ENCODE measurements around the gene KRT9.
"Not testable (repeated sequence)": the region's sequence is repeated elsewhere in the genome, so short reads cannot be mapped to it uniquely, and the experiment has no call there.

KRT9 gene

GRCh38 chr17:41571561-41572434 is at the start of gene KRT9:
Gene KRT9, minus strand, starts transcription at chr17:41572059. Its CDS starts 67 bp downstream, at chr17:41571992.
- no peak for DNase-seq (ENCODE audit: low read depth)

GRCh38 chr17:41621435-41621817 is 49.6 kb upstream of the KRT9 start:
- not testable (repeated sequence) for DNase-seq (ENCODE audit: low read depth)

GRCh38 chr17:41620583-41621434 is 49.0 kb upstream of the KRT9 start:
- no peak for DNase-seq (ENCODE audit: low read depth)

GRCh38 chr17:41619927-41620582 is 48.2 kb upstream of the KRT9 start:
- DNase-seq (ENCODE audit: low read depth): not testable (repeated sequence)

GRCh38 chr17:41619036-41619926 is 47.4 kb upstream of the KRT9 start:
- DNase-seq (ENCODE audit: low read depth): no peak

GRCh38 chr17:41618341-41619035 is 46.6 kb upstream of the KRT9 start:
- DNase-seq (ENCODE audit: low read depth): no peak

GRCh38 chr17:41617698-41618097 is 45.8 kb upstream of the KRT9 start:
- DNase-seq (ENCODE audit: low read depth): no peak

- no peak for DNase-seq (ENCODE audit: low read depth)
Observed at GRCh38 chr17:41617136-41617535, 45.3 kb upstream of the KRT9 start.

GRCh38 chr17:41616486-41616885 is 44.6 kb upstream of the KRT9 start:
- not testable (repeated sequence) for DNase-seq (ENCODE audit: low read depth)

GRCh38 chr17:41615454-41615853 is 43.6 kb upstream of the KRT9 start:
- no peak for DNase-seq (ENCODE audit: low read depth)

GRCh38 chr17:41614767-41615166 is 42.9 kb upstream of the KRT9 start:
- not testable (repeated sequence) for DNase-seq (ENCODE audit: low read depth)

- no peak for DNase-seq (ENCODE audit: low read depth)
Observed at GRCh38 chr17:41614098-41614497, 42.2 kb upstream of the KRT9 start.

GRCh38 chr17:41613277-41614082 is 41.6 kb upstream of the KRT9 start:
- no peak for DNase-seq (ENCODE audit: low read depth)

- DNase-seq (ENCODE audit: low read depth): peak; percentile 60
Observed at GRCh38 chr17:41612376-41613160, 40.7 kb upstream of the KRT9 start, which contains the start of gene KRT16. Gene KRT16, minus strand, starts transcription at chr17:41612767. Its CDS starts 79 bp downstream, at chr17:41612688.

GRCh38 chr17:41610965-41611640 is 39.2 kb upstream of the KRT9 start:
- no peak for DNase-seq (ENCODE audit: low read depth)

GRCh38 chr17:41610061-41610517 is 38.2 kb upstream of the KRT9 start:
- DNase-seq (ENCODE audit: low read depth): not testable (repeated sequence)

GRCh38 chr17:41606930-41607329 is 35.1 kb upstream of the KRT9 start:
- not testable (repeated sequence) for DNase-seq (ENCODE audit: low read depth)

GRCh38 chr17:41602524-41602923 is 30.7 kb upstream of the KRT9 start:
- no peak for DNase-seq (ENCODE audit: low read depth)

Measured in stromal cell of bone marrow (primary cell).